Measurements from ENCODE around the gene ACVR1C. TPM values are rescaled to one million over a fixed set of nuclear protein-coding genes. Genes with fewer than 3 reads are reported as not detected.

The ACVR1C gene
- total RNA-seq, 2 donors from 2014 or later = 0.67 to 1.1 TPM

DNA sequence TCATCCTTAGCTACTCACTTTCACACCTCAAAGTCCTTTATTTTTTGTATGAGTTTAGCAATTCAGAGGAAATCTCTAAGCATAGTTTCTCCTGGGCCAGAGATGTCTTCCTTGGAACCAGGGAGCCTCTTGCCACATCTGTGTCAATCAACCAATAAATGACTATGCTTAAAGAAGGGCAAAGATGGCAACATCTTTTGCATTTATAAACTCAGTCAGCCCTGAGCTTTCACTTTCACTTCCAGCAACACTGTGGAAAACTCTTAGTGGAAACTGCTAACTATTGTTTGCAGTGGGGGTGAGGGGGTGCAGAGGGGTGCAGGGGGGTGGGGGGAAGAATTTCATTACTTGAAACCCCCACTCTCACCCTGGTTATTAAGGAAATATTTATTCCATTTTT is 3.4 kb downstream of the ACVR1C start:
- peaks cover 0 to 7% of the 10 kb centered on the region in 2 donors for H3K9me3 ChIP-seq
- DNase-seq (ENCODE audit: low spot score) = no peak
- no peaks in the 10 kb centered on the region for H3K36me3 ChIP-seq
- no peak overlapping the region for H3K4me3 ChIP-seq
- no peaks in the 10 kb centered on the region for H3K27me3 ChIP-seq
- H3K4me1 ChIP-seq = peaks cover 0 to 13% of the 10 kb centered on the region in 2 donors
- no peak overlapping the region for H3K27ac ChIP-seq
- TF ChIP-seq, protein P1, sequence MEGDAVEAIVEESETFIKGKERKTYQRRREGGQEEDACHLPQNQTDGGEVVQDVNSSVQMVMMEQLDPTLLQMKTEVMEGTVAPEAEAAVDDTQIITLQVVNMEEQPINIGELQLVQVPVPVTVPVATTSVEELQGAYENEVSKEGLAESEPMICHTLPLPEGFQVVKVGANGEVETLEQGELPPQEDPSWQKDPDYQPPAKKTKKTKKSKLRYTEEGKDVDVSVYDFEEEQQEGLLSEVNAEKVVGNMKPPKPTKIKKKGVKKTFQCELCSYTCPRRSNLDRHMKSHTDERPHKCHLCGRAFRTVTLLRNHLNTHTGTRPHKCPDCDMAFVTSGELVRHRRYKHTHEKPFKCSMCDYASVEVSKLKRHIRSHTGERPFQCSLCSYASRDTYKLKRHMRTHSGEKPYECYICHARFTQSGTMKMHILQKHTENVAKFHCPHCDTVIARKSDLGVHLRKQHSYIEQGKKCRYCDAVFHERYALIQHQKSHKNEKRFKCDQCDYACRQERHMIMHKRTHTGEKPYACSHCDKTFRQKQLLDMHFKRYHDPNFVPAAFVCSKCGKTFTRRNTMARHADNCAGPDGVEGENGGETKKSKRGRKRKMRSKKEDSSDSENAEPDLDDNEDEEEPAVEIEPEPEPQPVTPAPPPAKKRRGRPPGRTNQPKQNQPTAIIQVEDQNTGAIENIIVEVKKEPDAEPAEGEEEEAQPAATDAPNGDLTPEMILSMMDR (IDR thresholded peaks at IDR 0.05) = no peak

DNA sequence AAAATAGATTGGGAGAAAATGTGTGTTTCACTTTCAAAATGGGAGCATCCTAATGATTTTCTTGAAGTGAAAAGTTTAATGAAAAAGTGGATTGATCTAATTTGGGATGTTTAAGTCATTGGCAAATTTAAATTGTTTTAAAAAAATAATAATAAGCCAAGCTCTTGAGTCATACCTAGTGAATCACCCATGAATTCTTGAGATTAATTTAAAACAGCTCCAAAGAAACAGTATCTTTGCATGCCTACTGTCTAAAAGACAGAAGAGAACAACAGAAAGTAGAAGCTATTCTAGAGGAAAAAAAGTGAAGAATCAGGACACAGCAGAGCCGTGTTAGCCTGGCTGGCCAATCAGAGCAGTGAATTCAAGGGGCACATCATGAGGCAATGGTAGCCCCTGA is 7.7 kb downstream of the ACVR1C start:
- Histone ChIP-seq H3K27ac (no peak overlapping the region), H3K9me3 (peaks cover 0 to 7% of the 10 kb centered on the region in 2 donors), H3K4me1 (no peaks in the 10 kb centered on the region), H3K4me3 (no peak overlapping the region), H3K27me3 (no peaks in the 10 kb centered on the region), H3K36me3 (no peaks in the 10 kb centered on the region)
- DNase-seq (ENCODE audit: low spot score) = no peak
- TF ChIP-seq, protein P1 (IDR thresholded peaks at IDR 0.05) = no peak

- no peak for DNase-seq (ENCODE audit: low spot score)
- no peaks in the 10 kb centered on the region for H3K27me3 ChIP-seq
- no peaks in the 10 kb centered on the region for H3K4me1 ChIP-seq
- H3K27ac ChIP-seq = no peak overlapping the region
- H3K9me3 ChIP-seq = peaks cover 0 to 10% of the 10 kb centered on the region in 2 donors
- H3K4me3 ChIP-seq = no peak overlapping the region
- TF ChIP-seq, protein P1 (IDR thresholded peaks at IDR 0.05) = no peak
- no peaks in the 10 kb centered on the region for H3K36me3 ChIP-seq
Observed at GRCh38 chr2:157611726-157612125, 16.9 kb downstream of the ACVR1C start.

DNA sequence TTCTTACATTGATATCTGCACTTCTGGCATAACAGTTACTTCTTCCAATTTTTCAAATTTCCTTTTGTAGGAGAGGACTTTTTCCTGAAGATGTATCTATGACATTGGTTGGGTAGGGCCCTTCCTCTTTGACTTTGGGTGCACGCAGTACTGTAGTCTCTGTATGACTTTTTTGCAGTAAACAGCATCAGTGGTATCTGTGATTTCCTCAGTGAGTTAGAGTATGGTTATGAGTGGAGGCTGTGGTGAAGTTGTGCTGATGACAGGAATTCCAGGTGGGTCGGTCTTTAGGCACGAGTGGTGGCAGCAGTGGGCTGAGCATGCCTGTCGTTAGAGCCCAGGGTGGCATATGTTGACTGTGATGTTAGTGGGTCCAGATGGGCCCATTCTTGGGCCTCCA is 17.6 kb downstream of the ACVR1C start:
- TF ChIP-seq, protein P1 (IDR thresholded peaks at IDR 0.05) = no peak
- Histone ChIP-seq H3K36me3 (no peaks in the 10 kb centered on the region), H3K27me3 (no peaks in the 10 kb centered on the region), H3K27ac (no peak overlapping the region), H3K9me3 (peaks cover 0 to 10% of the 10 kb centered on the region in 2 donors), H3K4me3 (no peak overlapping the region), H3K4me1 (no peaks in the 10 kb centered on the region)
- no peak for DNase-seq (ENCODE audit: low spot score)

DNA sequence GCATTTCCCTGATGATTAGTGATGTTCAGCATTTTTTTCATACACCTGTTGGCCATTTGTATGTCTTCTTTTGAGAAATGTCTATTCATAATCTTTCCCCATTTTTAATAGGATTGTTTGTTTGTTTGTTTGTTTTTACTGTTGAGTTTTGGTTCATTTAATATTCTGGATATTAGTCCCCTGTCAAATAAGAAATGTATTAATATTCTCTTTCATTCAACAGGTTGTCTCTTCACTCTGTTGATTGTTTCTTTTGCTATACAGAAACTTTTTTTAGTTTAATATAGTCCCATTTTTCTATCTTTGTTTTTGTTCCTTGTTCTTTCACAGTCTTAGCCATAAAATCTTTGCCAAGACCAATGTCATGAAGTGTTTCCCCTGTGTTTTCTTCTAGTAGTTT is 22.1 kb downstream of the ACVR1C start:
- no peaks in the 10 kb centered on the region for H3K36me3 ChIP-seq
- no peaks in the 10 kb centered on the region for H3K27me3 ChIP-seq
- no peak overlapping the region for H3K27ac ChIP-seq
- TF ChIP-seq, protein P1 (IDR thresholded peaks at IDR 0.05) = no peak
- no peak for DNase-seq (ENCODE audit: low spot score)
- H3K9me3 ChIP-seq = peaks cover 0 to 10% of the 10 kb centered on the region in 2 donors
- no peak overlapping the region for H3K4me3 ChIP-seq
- no peaks in the 10 kb centered on the region for H3K4me1 ChIP-seq

GRCh38 chr2:157603198-157603597 is 25.5 kb downstream of the ACVR1C start:
- no peaks in the 10 kb centered on the region for H3K36me3 ChIP-seq
- TF ChIP-seq, protein P1 (IDR thresholded peaks at IDR 0.05) = no peak
- no peak for DNase-seq (ENCODE audit: low spot score)
- H3K27me3 ChIP-seq = no peaks in the 10 kb centered on the region
- H3K27ac ChIP-seq = no peak overlapping the region
- H3K4me1 ChIP-seq = no peaks in the 10 kb centered on the region
- H3K4me3 ChIP-seq = no peak overlapping the region
- H3K9me3 ChIP-seq = no peaks in the 10 kb centered on the region
